OCI-LY7 (cell line): ENCODE data around the gene KAT7.

Experiments
- EZH2phosphoT487 ChIP-seq: fragments of 200-600 bp; sonication (generic); IDR thresholded peaks from 2 replicates; pipeline ENCODE4 v1.6.1; 2018; ENCODE audit warnings: low read depth, borderline replicate concordance, mild to moderate bottlenecking, mixed run types, antibody characterized with exemption, low read length, moderate library complexity, mixed read lengths
- TF ChIP-seq, protein P1 (sequence below): fragments of 200-600 bp; sonication (generic); conservative IDR thresholded peaks from 2 replicates; pipeline ENCODE4 v1.5.1; 2014; ENCODE audit warnings: mild to moderate bottlenecking, antibody characterized with exemption, low read length, moderate library complexity, mixed read lengths

DNA sequence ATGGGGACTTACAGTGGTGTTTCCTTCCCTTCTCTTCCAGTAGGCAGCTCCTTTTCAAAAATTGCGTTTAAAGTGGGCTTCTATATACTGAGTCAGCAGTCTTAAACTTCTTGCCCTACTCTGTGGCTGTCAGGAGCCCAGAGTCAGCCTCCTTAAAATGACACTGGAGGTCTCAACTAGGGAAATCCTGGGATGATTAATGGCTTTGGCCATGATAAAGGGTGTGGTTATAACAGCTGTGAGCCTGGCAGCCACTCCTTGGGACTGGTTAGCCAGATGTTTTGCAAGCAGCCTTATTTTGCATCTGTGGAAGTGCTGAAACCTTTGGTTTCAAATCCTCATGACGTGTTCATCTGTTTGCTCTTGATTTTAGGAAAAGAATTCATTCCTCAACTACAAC, 34.3 kb downstream of the KAT7 start:
- TF ChIP-seq, protein P1, sequence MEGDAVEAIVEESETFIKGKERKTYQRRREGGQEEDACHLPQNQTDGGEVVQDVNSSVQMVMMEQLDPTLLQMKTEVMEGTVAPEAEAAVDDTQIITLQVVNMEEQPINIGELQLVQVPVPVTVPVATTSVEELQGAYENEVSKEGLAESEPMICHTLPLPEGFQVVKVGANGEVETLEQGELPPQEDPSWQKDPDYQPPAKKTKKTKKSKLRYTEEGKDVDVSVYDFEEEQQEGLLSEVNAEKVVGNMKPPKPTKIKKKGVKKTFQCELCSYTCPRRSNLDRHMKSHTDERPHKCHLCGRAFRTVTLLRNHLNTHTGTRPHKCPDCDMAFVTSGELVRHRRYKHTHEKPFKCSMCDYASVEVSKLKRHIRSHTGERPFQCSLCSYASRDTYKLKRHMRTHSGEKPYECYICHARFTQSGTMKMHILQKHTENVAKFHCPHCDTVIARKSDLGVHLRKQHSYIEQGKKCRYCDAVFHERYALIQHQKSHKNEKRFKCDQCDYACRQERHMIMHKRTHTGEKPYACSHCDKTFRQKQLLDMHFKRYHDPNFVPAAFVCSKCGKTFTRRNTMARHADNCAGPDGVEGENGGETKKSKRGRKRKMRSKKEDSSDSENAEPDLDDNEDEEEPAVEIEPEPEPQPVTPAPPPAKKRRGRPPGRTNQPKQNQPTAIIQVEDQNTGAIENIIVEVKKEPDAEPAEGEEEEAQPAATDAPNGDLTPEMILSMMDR, result no peak
- no peak for TF ChIP-seq EZH2phosphoT487
